ENCODE results near the gene ABCA8. TPM values are rescaled to one million over a fixed set of nuclear protein-coding genes. Genes with fewer than 3 reads are reported as not detected.

The ABCA8 gene
- total and polyA plus RNA-seq, 2 of the 8 experiments (the other 6 are each of a cell fraction or from before 2014, with no cell fraction given), result not detected

GRCh38 chr17:68853036-68853435 lies 102.2 kb downstream of the ABCA8 start:
- POLR2A ChIA-PET (ENCODE audit: partially characterized antibody), result no interaction called here
- Histone ChIP-seq H3K36me3 (ENCODE audit: control insufficient read depth in 2 of 4, insufficient read depth in 4 of 4, low read length in 3 of 4) (no peaks in the 10 kb centered on the region), H3K14ac (ENCODE audit: insufficient read length) (no peak overlapping the region), H2BK12ac (ENCODE audit: low read depth, low read length) (no peak overlapping the region), H2BK20ac (ENCODE audit: low read length) (no peak overlapping the region), H3K9ac (replicated peaks in 1 of 4; ENCODE audit: extremely low read depth in 1 of 4, low read depth in 3 of 4, low read length in 3 of 4) (no peak overlapping the region), H2AK5ac (ENCODE audit: low read depth, low read length) (no peak overlapping the region), H3K27me3 (replicated peaks in 1 of 4; ENCODE audit: control insufficient read depth in 3 of 4, extremely low read depth in 1 of 4, insufficient read depth in 3 of 4, low read length in 3 of 4) (no peaks in the 10 kb centered on the region), H3K79me2 (ENCODE audit: control insufficient read depth in 1 of 2, insufficient read depth in 2 of 2, low read length in 2 of 2) (no peaks in the 10 kb centered on the region), H3K4me3 (ENCODE audit: extremely low read depth in 1 of 4, insufficient read depth in 2 of 4, low read depth in 3 of 4, low read length in 4 of 4) (no peak overlapping the region), H3K56ac (replicated peaks; ENCODE audit: insufficient read length, low read depth, low read length) (no peak overlapping the region), H4K91ac (replicated peaks; ENCODE audit: insufficient read length, low read length) (no peak overlapping the region), H4K5ac (ENCODE audit: insufficient read length, low read depth, low read length) (no peak overlapping the region), H3K23me2 (ENCODE audit: low read depth, low read length) (no peaks in the 10 kb centered on the region), H2BK5ac (ENCODE audit: low read depth, low read length) (no peak overlapping the region), H2BK120ac (replicated peaks; ENCODE audit: low read depth, low read length) (no peak overlapping the region), H3K79me1 (ENCODE audit: low read depth, low read length) (no peaks in the 10 kb centered on the region), H4K20me1 (replicated peaks in 1 of 2; ENCODE audit: control insufficient read depth in 1 of 2, insufficient read depth in 2 of 2, low read length in 2 of 2) (no peaks in the 10 kb centered on the region), H3K4ac (replicated peaks; ENCODE audit: insufficient read length, low read depth, low read length) (no peak overlapping the region), H2BK15ac (ENCODE audit: low read length) (no peak overlapping the region), H3K4me1 (replicated peaks in 1 of 4; ENCODE audit: control insufficient read depth in 3 of 4, insufficient read depth in 4 of 4, low read length in 3 of 4) (no peaks in the 10 kb centered on the region), H2AFZ (ENCODE audit: low read length) (no peak overlapping the region), H3K27ac (ENCODE audit: low read depth, low read length) (no peak overlapping the region), H3K9me3 (ENCODE audit: insufficient read depth in 2 of 2, low read depth in 1 of 2, low read length in 1 of 2) (no peaks in the 10 kb centered on the region), H3K23ac (ENCODE audit: insufficient read length) (no peak overlapping the region), H4K8ac (ENCODE audit: extremely low read depth, insufficient read depth, low read length) (no peak overlapping the region), H3K4me2 (ENCODE audit: insufficient read depth in 1 of 2, low read depth in 2 of 2, low read length in 2 of 2) (no peak overlapping the region), H3K18ac (ENCODE audit: extremely low read depth, low read length) (no peak overlapping the region)
- CTCF ChIA-PET (ENCODE audit: partially characterized antibody), result interaction anchor here (1.1 kb wide), 1 partner anchor 17 kb away, joined by 4 read pairs; no protein-coding TSS in a partner anchor
- DNase-seq (ENCODE audit: low read depth in 1 of 2, low spot score in 2 of 2) (no peak), FAIRE-seq (no peak)
- WGBS, 2 experiments (ENCODE audit: extremely low coverage in 1 of 2, insufficient coverage in 1 of 2, insufficient read length in 1 of 2, insufficient replicate concordance in 2 of 2, low coverage in 1 of 2, low lambda C conversion rate in 2 of 2, missing lambda C conversion rate in 1 of 2), result 93% methylated on average over 5 of the region's 5 CpGs; no CpG with 5 or more reads in 1 of the 2 experiments
- no peak for TF ChIP-seq ATF2 (IDR thresholded peaks at IDR 0.05; ENCODE audit: low read length)
- TF ChIP-seq MAX (IDR thresholded peaks at IDR 0.05), result no peak
- no peak for TF ChIP-seq RXRA (IDR thresholded peaks at IDR 0.05; ENCODE audit: insufficient read depth, low read depth, low read length)
- TF ChIP-seq SP4 (IDR thresholded peaks at IDR 0.05; ENCODE audit: low read length), result no peak
- no peak for TF ChIP-seq JUN (IDR thresholded peaks at IDR 0.05; ENCODE audit: low read depth, low read length)
- no peak for TF ChIP-seq CBX8 (IDR thresholded peaks at IDR 0.05; ENCODE audit: borderline replicate concordance, low read depth, low read length)
- TF ChIP-seq EZH2 (IDR thresholded peaks at IDR 0.05; ENCODE audit: low read depth, low read length, severe bottlenecking), result no peak
- TF ChIP-seq CHD1 (IDR thresholded peaks at IDR 0.05; ENCODE audit: low read depth, low read length), result no peak
- no peak for TF ChIP-seq SP1 (IDR thresholded peaks at IDR 0.05; ENCODE audit: low read depth, low read length)
- TF ChIP-seq KDM5A (IDR thresholded peaks at IDR 0.05; ENCODE audit: low read length), result no peak
